Activated naive CD4-positive, alpha-beta T cell treated with anti-CD3 and anti-CD28 coated beads for 36 hours (primary cell): Measurements from ENCODE around the gene SCFD2. TPM values are rescaled to one million over a fixed set of nuclear protein-coding genes. Genes with fewer than 3 reads are reported as not detected.
"Not testable (repeated sequence)": the region's sequence is repeated elsewhere in the genome, so short reads cannot be mapped to it uniquely, and the experiment has no call there.

Experiments used
- CTCF ChIA-PET: fragments of 350-600 bp; sonication (Branson Sonifier 250); formaldehyde crosslinking; loops from one replicate; lab custom pipeline; 2021; ENCODE audit warnings: antibody characterized with exemption; lab: Charles Lee
- DNase-seq: peaks from one replicate; pipeline ENCODE4 v3.0.0-alpha.2; 2020
- H3K27ac Mint-ChIP-seq: one replicate; pipeline ENCODE4 v1.8.0; 2021; ENCODE audit warnings: mild to moderate bottlenecking, mixed read lengths
- H3K27me3 Mint-ChIP-seq: one replicate; pipeline ENCODE4 v1.8.0; 2021; ENCODE audit warnings: low read depth, mixed read lengths
- H3K36me3 Mint-ChIP-seq: one replicate; pipeline ENCODE4 v1.8.0; 2021; ENCODE audit warnings: low read depth, mixed read lengths
- H3K4me1 Mint-ChIP-seq: one replicate; pipeline ENCODE4 v1.8.0; 2021; ENCODE audit warnings: low read depth, mixed read lengths
- H3K4me3 Mint-ChIP-seq: one replicate; pipeline ENCODE4 v1.8.0; 2021; ENCODE audit warnings: mild to moderate bottlenecking, moderate library complexity, mixed read lengths
- H3K9me3 Mint-ChIP-seq: one replicate; pipeline ENCODE4 v1.8.0; 2021; ENCODE audit warnings: mixed read lengths
- intact Hi-C: fragments of 100-400 bp; cut with micrococcal nuclease; formaldehyde crosslinking; loops from one replicate; pipeline ENCODE4 v1.15.1; 2023
- total RNA-seq, 2 experiments: library from RNA; stranded (reverse); gene quantifications; one replicate each; pipeline ENCODE4 v1.2.3, GENCODE V29; 2021

Gene SCFD2
- total RNA-seq, 2 experiments from 2014 or later, result 14.3 to 15.1 TPM

DNA sequence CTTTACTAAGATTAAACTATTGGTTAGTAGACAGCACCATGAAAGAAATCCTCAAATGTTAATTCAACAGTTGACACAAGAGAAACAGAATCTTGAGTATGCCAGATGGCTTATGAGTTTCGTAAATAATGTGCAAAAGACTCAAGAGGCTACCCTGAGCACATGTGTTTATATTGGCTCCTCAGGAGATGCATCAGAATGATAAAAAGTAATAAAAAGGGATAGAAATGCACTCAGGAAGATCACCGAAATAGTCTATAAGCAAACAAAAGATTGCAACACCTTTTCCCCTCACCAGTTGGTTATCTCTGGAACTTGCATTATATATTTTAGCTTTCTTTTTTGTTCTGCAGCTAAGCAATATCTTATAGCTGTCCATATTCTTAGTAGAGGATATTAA lies 84.4 kb downstream of the SCFD2 start:
- H3K4me3 Mint-ChIP-seq, result no peak overlapping the region
- intact Hi-C loops, result no loop called here
- no peak for DNase-seq
- H3K27ac Mint-ChIP-seq, result no peak overlapping the region
- no peaks in the 10 kb centered on the region for H3K27me3 Mint-ChIP-seq
- peaks cover 5% of the 10 kb centered on the region for H3K9me3 Mint-ChIP-seq
- no peaks in the 10 kb centered on the region for H3K4me1 Mint-ChIP-seq
- CTCF ChIA-PET, result no interaction called here
- H3K36me3 Mint-ChIP-seq, result peaks cover 24% of the 10 kb centered on the region

DNA sequence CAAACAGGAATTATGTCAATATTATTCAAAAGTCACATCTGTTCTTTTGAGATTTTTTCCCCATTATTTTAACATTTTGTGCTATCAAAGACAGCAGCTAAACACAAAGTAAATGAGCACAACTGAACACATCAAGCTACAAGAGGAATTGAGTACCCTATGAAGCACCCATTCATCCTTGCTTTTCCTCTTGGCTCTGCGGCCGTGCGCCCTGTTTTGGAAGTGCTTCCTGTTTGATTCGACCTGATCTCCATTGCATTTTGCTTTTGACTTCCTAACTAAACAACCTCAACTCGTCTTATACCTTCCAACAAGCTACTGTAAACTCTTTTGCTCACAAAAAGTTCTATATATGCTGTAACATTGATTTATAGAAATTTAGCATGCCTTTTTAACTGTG lies 85.0 kb downstream of the SCFD2 start:
- intact Hi-C loops, result no loop called here
- Mint-ChIP-seq H3K4me3 (no peak overlapping the region), H3K36me3 (peaks cover 24% of the 10 kb centered on the region), H3K9me3 (peaks cover 5% of the 10 kb centered on the region), H3K27me3 (no peaks in the 10 kb centered on the region), H3K4me1 (no peaks in the 10 kb centered on the region), H3K27ac (no peak overlapping the region)
- DNase-seq, result no peak
- CTCF ChIA-PET, result no interaction called here

DNA sequence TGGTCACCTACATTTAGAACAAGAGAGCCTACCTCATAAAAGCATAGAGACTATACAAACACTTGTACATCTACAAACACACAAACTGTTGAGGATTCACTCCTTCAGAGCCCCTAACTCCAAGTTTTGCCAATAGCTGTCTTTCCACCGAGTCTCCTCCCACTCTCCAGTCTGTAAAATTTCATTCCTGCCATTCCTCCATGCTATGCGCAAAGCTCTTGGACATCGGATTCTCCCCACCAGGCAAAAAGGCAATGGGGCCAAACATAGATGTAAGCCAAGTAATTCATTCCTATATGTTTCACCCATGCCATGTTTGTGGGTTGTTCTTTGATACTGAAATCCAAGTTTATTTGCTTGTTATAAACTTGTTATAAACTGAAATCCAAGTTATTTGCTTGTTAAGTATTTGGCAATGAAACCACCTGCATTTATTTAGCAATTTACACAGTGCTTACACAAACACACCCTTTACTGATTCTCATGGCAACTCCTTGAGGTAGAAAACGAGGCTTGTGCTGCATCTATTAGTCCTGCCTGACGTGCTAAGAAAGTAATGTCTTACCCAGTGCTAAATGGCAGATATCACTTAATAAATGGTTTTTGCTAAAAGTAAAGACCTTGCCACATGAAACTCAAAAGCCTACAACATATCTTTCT lies 91.1 kb downstream of the SCFD2 start:
- DNase-seq, result no peak
- intact Hi-C loops, result no loop called here
- H3K4me3 Mint-ChIP-seq, result no peak overlapping the region
- CTCF ChIA-PET, result interaction anchor here (1.0 kb wide), 1 partner anchor 10 kb away, joined by 3 read pairs; no protein-coding TSS in a partner anchor
- H3K27ac Mint-ChIP-seq, result no peak overlapping the region
- peaks cover 5% of the 10 kb centered on the region for H3K9me3 Mint-ChIP-seq
- H3K4me1 Mint-ChIP-seq, result no peaks in the 10 kb centered on the region
- H3K36me3 Mint-ChIP-seq, result peaks cover 45% of the 10 kb centered on the region
- H3K27me3 Mint-ChIP-seq, result no peaks in the 10 kb centered on the region

DNA sequence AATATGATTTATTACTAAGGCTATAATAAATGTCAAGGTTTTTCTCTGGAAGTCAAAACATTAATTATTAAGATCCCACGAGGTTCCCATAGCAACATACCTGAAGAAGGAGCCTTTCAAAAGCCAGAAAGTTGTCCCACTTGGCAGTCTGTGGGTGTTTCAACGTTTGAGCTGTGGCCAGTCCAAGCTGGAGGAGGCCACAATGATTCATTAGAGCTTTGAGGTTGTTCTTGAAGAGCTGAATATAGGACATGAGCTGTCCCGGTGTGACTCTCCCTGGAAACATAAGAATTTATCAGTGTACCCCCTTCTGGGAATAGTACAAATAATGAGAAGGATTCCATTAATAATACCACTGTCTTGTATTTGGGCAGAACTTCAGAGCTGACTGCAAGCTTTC lies 92.1 kb downstream of the SCFD2 start:
- no peak for DNase-seq
- H3K36me3 Mint-ChIP-seq, result peaks cover 43% of the 10 kb centered on the region
- no peak overlapping the region for H3K27ac Mint-ChIP-seq
- no peaks in the 10 kb centered on the region for H3K4me1 Mint-ChIP-seq
- peaks cover 3% of the 10 kb centered on the region for H3K9me3 Mint-ChIP-seq
- no peaks in the 10 kb centered on the region for H3K27me3 Mint-ChIP-seq
- intact Hi-C loops, result no loop called here
- H3K4me3 Mint-ChIP-seq, result no peak overlapping the region
- CTCF ChIA-PET, result interaction anchor here (1.0 kb wide), 1 partner anchor 9 kb away, joined by 3 read pairs; no protein-coding TSS in a partner anchor

DNA sequence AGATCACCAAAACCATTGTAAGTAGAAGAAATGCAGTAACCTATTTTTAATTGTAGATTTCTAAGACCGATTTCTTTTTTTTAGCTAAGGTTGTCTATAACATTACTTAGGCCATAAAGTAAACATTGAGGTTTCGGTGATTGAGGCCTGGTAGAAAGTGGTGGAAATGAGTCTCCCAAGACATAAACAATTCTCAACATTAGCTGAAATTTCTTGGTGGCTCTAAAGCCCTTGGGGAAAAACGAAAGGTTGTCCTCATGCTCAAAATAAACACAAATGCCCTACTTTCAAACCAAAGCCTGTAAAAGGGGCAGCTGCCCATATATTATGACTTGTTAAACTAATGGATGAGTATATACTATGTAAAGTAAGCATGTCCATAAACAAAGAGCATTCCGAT lies 98.8 kb downstream of the SCFD2 start:
- intact Hi-C loops, result no loop called here
- H3K27ac Mint-ChIP-seq, result no peak overlapping the region
- H3K4me1 Mint-ChIP-seq, result no peaks in the 10 kb centered on the region
- H3K9me3 Mint-ChIP-seq, result peaks cover 13% of the 10 kb centered on the region
- no peak overlapping the region for H3K4me3 Mint-ChIP-seq
- CTCF ChIA-PET, result interaction anchor here (0.7 kb wide), 1 partner anchor 303 kb away, joined by 3 read pairs; no protein-coding TSS in a partner anchor
- DNase-seq, result no peak
- H3K36me3 Mint-ChIP-seq, result peaks cover 45% of the 10 kb centered on the region
- no peaks in the 10 kb centered on the region for H3K27me3 Mint-ChIP-seq

DNA sequence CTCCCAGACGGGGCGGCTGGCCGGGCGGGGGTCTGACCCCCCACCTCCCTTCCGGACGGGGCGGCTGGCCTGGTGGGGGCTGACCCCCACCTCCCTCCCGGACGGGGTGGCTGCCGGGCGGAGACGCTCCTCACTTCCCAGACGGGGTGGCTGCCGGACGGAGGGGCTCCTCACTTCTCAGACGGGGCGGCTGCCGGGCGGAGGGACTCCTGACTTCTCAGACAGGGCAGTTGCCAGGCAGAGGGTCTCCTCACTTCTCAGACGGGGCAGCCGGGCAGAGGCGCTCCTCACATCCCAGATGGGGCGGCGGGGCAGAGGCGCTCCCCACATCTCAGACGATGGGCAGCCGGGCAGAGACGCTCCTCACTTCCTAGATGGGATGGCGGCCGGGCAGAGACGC lies 109.9 kb downstream of the SCFD2 start:
- H3K9me3 Mint-ChIP-seq, result peaks cover 36% of the 10 kb centered on the region
- H3K4me3 Mint-ChIP-seq, DNase-seq, CTCF ChIA-PET, H3K4me1 Mint-ChIP-seq, H3K27me3 Mint-ChIP-seq, intact Hi-C loops, H3K27ac Mint-ChIP-seq: not testable (repeated sequence)
- H3K36me3 Mint-ChIP-seq, result peaks cover 33% of the 10 kb centered on the region

DNA sequence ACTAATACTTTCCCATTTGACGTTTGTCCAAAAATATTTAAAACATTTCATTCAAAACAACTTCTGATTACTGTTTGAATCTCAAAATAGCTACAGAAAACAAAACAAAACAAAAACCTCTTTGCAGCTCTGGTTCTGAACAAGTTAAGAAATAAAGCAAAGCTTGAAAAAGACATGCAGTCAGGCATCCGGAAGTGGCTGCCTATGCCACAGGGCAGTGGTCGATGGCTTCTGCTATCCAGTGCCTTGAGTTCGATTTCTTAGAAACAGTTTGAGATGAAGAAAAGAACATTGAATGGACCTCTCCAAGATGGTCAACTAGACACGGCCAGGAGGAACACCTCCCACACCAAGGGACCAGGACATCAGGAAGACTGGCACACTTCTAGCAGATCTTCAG lies 125.3 kb downstream of the SCFD2 start:
- DNase-seq, result no peak
- Mint-ChIP-seq H3K27me3 (no peaks in the 10 kb centered on the region), H3K4me1 (peaks cover 4% of the 10 kb centered on the region), H3K27ac (no peak overlapping the region), H3K4me3 (no peak overlapping the region), H3K36me3 (peaks cover 34% of the 10 kb centered on the region), H3K9me3 (peaks cover 14% of the 10 kb centered on the region)
- CTCF ChIA-PET, result no interaction called here
- intact Hi-C loops, result no loop called here

DNA sequence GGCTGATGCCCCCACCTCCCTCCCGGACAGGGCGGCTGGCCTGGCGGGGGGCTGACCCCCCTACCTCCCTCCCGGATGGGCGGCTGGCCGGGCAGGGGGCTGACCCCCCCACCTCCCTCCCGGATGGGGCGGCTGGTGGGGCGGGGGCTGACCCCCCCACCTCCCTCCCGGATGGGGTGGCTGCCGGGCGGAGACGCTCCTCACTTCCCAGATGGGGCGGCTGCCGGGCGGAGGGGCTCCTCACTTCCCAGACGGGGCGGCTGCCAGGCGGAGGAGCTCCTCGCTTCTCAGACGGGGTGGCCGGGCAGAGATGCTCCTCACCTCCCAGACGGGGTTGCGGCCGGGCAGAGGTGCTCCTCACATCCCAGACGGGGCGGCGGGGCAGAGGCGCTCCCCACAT lies 127.5 kb downstream of the SCFD2 start:
- H3K4me3 Mint-ChIP-seq, H3K9me3 Mint-ChIP-seq, DNase-seq, intact Hi-C loops, CTCF ChIA-PET, H3K27me3 Mint-ChIP-seq, H3K4me1 Mint-ChIP-seq, H3K27ac Mint-ChIP-seq: not testable (repeated sequence)
- peaks cover 29% of the 10 kb centered on the region for H3K36me3 Mint-ChIP-seq

DNA sequence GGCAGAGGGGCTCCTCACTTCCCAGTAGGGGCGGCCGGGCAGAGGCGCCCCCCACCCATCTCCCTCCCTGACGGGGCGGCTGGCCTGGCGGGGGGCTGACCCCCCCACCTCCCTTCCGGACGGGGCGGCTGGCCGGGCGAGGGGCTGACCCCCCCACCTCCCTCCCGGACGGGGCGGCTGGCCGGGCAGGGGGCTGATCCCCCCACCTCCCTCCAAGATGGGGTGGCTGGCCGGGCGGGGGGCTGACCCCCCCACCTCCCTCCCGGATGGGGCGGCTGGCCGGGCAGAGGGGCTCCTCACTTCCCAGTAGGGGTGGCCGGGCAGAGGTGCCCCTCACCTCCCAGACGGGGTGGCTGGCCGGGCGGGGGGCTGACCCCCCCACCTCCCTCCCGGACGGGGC lies 128.1 kb downstream of the SCFD2 start:
- H3K27ac Mint-ChIP-seq, H3K4me1 Mint-ChIP-seq, CTCF ChIA-PET, intact Hi-C loops, DNase-seq, H3K9me3 Mint-ChIP-seq, H3K27me3 Mint-ChIP-seq, H3K4me3 Mint-ChIP-seq: not testable (repeated sequence)
- peaks cover 29% of the 10 kb centered on the region for H3K36me3 Mint-ChIP-seq

DNA sequence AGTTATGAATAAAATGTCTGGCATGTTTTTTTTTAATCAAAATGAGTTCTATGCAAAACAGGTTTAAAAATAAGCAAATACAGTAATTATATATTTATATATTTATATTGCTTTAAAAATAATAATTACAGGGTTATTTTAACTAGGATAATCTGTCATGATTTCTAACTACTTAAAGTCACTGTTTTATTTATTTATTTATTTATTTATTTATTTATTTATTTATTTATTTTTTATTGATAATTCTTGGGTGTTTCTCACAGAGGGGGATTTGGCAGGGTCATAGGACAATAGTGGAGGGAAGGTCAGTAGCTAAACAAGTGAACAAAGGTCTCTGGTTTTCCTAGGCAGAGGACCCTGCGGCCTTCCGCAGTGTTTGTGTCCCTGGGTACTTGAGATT lies 129.2 kb downstream of the SCFD2 start:
- intact Hi-C loops, result not testable (repeated sequence)

DNA sequence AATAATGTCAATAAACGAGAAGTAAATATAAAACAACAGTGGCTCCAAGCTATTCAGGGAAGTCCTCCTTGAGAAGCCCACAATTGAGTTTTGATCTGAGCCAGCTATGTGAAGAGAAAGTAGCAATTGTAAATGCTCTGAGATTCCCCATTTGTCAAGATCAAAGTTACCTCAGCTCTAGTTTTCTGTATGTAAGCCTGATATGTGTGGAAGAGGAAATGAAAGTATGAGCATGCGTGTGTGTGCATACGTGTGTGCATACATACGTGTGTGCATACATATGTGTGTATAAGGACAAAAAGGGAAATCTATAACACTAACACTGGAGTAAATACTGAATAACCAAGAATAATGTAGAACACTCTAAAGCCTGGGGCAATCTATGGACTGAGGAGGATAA lies 130.3 kb downstream of the SCFD2 start:
- H3K4me1 Mint-ChIP-seq, result peaks cover 2% of the 10 kb centered on the region
- H3K27ac Mint-ChIP-seq, result no peak overlapping the region
- H3K9me3 Mint-ChIP-seq, result no peaks in the 10 kb centered on the region
- DNase-seq, result no peak
- peaks cover 30% of the 10 kb centered on the region for H3K36me3 Mint-ChIP-seq
- intact Hi-C loops, result no loop called here
- CTCF ChIA-PET, result no interaction called here
- H3K4me3 Mint-ChIP-seq, result no peak overlapping the region
- no peaks in the 10 kb centered on the region for H3K27me3 Mint-ChIP-seq

More for the DNA sequence above, 129.2 kb downstream of the SCFD2 start:
- DNase-seq, H3K27me3 Mint-ChIP-seq, H3K9me3 Mint-ChIP-seq, CTCF ChIA-PET, H3K27ac Mint-ChIP-seq, H3K4me1 Mint-ChIP-seq, H3K4me3 Mint-ChIP-seq: not testable (repeated sequence)
- H3K36me3 Mint-ChIP-seq, result peaks cover 31% of the 10 kb centered on the region

DNA sequence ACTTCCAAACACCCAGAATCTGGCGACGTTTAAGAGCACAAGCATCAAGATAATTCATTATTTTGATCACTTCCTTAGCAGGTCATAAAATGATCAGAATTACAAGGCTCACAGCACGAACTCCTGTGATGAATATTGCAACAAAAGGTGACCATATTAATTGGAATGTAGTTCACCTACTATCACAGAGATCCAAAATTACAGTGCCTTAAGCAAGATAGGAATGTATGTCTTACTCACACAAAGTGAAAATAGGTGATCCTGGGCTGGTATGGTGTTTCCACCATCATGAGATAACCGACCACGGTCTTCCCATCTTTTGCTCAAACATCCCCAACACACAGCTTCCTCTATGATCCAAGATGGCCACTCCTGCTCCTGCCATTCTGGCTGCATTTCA lies 131.2 kb downstream of the SCFD2 start:
- Mint-ChIP-seq H3K9me3 (no peaks in the 10 kb centered on the region), H3K27ac (no peak overlapping the region), H3K27me3 (no peaks in the 10 kb centered on the region), H3K4me3 (no peak overlapping the region), H3K4me1 (peaks cover 2% of the 10 kb centered on the region), H3K36me3 (peaks cover 26% of the 10 kb centered on the region)
- DNase-seq, result no peak
- intact Hi-C loops, result no loop called here
- CTCF ChIA-PET, result no interaction called here

DNA sequence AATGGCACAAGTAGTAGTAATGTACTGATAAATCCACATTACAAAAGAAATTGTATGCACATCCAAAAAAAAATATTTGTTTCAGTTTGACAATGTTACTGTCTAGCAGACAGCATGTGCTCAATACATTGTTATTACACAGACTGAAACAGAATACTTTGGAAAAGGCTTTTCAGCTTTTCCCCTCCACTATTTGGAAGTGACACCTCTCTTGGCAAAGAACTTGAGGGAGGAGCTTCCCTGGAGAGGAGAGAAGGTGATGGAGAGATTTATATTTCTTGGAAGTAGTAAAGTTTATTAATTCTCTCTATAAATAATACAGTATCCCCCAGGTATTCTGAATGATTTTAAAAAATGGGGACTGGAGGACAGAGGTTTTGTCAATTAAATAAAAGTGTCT lies 131.8 kb downstream of the SCFD2 start:
- Mint-ChIP-seq H3K9me3 (no peaks in the 10 kb centered on the region), H3K36me3 (peaks cover 21% of the 10 kb centered on the region), H3K27ac (no peak overlapping the region), H3K4me3 (no peak overlapping the region), H3K4me1 (peaks cover 2% of the 10 kb centered on the region), H3K27me3 (no peaks in the 10 kb centered on the region)
- CTCF ChIA-PET, result interaction anchor here (0.9 kb wide), 1 partner anchor 10 kb away, joined by 3 read pairs; no protein-coding TSS in a partner anchor
- no peak for DNase-seq
- intact Hi-C loops, result no loop called here
